ENCODE measurements around the gene PLEKHH2.

- TF ChIP-seq, protein P1, sequence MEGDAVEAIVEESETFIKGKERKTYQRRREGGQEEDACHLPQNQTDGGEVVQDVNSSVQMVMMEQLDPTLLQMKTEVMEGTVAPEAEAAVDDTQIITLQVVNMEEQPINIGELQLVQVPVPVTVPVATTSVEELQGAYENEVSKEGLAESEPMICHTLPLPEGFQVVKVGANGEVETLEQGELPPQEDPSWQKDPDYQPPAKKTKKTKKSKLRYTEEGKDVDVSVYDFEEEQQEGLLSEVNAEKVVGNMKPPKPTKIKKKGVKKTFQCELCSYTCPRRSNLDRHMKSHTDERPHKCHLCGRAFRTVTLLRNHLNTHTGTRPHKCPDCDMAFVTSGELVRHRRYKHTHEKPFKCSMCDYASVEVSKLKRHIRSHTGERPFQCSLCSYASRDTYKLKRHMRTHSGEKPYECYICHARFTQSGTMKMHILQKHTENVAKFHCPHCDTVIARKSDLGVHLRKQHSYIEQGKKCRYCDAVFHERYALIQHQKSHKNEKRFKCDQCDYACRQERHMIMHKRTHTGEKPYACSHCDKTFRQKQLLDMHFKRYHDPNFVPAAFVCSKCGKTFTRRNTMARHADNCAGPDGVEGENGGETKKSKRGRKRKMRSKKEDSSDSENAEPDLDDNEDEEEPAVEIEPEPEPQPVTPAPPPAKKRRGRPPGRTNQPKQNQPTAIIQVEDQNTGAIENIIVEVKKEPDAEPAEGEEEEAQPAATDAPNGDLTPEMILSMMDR (IDR thresholded peaks at IDR 0.05; ENCODE audit: insufficient read depth, low read length) = no peak
- TF ChIP-seq POLR2AphosphoS5 (IDR thresholded peaks at IDR 0.05; ENCODE audit: low read depth) = no peak
- no peak for TF ChIP-seq GABPA (IDR thresholded peaks at IDR 0.05; ENCODE audit: low read depth)
These were observed 106.6 kb downstream of the PLEKHH2 start for GRCh38 chr2:43743706-43744105.

Data from HL-60 (cell line).